CD4-positive, CD25-positive, alpha-beta regulatory T cell (primary cell): ENCODE data around the gene NHSL1. TPM values are rescaled to one million over a fixed set of nuclear protein-coding genes. Genes with fewer than 3 reads are reported as not detected.

Experiments used
- ATAC-seq, 2 donors: fragments of 150-1000 bp; cut with Tn5 transposase; one replicate each; pipeline ENCODE4 v1.10.0; 2021; ENCODE audit warnings: low read depth in 2 of 2, moderate number of reproducible peaks in 2 of 2, moderate library complexity in 1 of 2
- DNase-seq, 3 donors: peaks; one replicate each; pipeline versions ENCODE4 v3.0.0 to v3.0.0-alpha.2; 2012 to 2022; ENCODE audit warnings: mixed read lengths in 1 of 3
- H3K27ac ChIP-seq: one replicate; pipeline ENCODE4 v1.7.0; 2013; ENCODE audit warnings: mild to moderate bottlenecking, low read length; ENCODE audit not compliant: insufficient read depth, poor library complexity, severe bottlenecking
- H3K27me3 ChIP-seq: one replicate; pipeline ENCODE4 v1.7.0; 2013; ENCODE audit warnings: low read length; ENCODE audit not compliant: control insufficient read depth, insufficient read depth
- H3K36me3 ChIP-seq: one replicate; pipeline ENCODE4 v1.7.0; 2013; ENCODE audit warnings: mild to moderate bottlenecking, low read length, moderate library complexity; ENCODE audit not compliant: control insufficient read depth, insufficient read depth
- H3K4me1 ChIP-seq: 2 replicates; pipeline ENCODE4 v1.7.0; 2013; ENCODE audit warnings: mild to moderate bottlenecking, low read length; ENCODE audit not compliant: insufficient read depth, control insufficient read depth, poor library complexity, severe bottlenecking
- H3K4me3 ChIP-seq: one replicate; pipeline ENCODE4 v1.7.0; 2013; ENCODE audit warnings: low read depth, mild to moderate bottlenecking, low read length, moderate library complexity
- H3K9me3 ChIP-seq, 2 experiments: 1 replicate in 1 of 2; 2 replicates in 1 of 2; pipeline ENCODE4 v1.7.0; 2013; ENCODE audit warnings: low read length in 2 of 2, mild to moderate bottlenecking in 1 of 2, moderate library complexity in 1 of 2; ENCODE audit not compliant: control insufficient read depth in 2 of 2
- H3K27ac Mint-ChIP-seq, 3 donors: one replicate each; pipeline ENCODE4 v1.8.0; 2020 to 2022; ENCODE audit warnings: mild to moderate bottlenecking in 3 of 3, mixed read lengths in 3 of 3, moderate library complexity in 2 of 3
- H3K27me3 Mint-ChIP-seq: one replicate; pipeline ENCODE4 v1.8.0; 2022; ENCODE audit warnings: mild to moderate bottlenecking, mixed read lengths
- H3K36me3 Mint-ChIP-seq: one replicate; pipeline ENCODE4 v1.8.0; 2020; ENCODE audit warnings: mixed read lengths
- H3K4me1 Mint-ChIP-seq, 4 donors: one replicate each; pipeline ENCODE4 v1.8.0; 2020 to 2022; ENCODE audit warnings: mixed read lengths in 4 of 4, mild to moderate bottlenecking in 1 of 4
- H3K4me3 Mint-ChIP-seq, 4 donors: one replicate each; pipeline ENCODE4 v1.8.0; 2020 to 2022; ENCODE audit warnings: mild to moderate bottlenecking in 4 of 4, mixed read lengths in 4 of 4, moderate library complexity in 3 of 4
- H3K9me3 Mint-ChIP-seq, 7 donors: one replicate each; pipeline ENCODE4 v1.8.0; 2020 to 2022; ENCODE audit warnings: mixed read lengths in 7 of 7, mild to moderate bottlenecking in 3 of 7, moderate library complexity in 2 of 7
- polyA plus RNA-seq, 4 donors: library from polyadenylated mRNA; unstranded; fragments of 300-500 nt; fragmentation: Illumina TruSeq; gene quantifications; one replicate each; pipeline ENCODE4 v1.2.3, GENCODE V29; 2021
- total RNA-seq: library from RNA; stranded (reverse); gene quantifications from one replicate; pipeline ENCODE4 v1.2.3, GENCODE V29; 2022

Gene NHSL1
- total and polyA plus RNA-seq, 5 donors from 2014 or later: 0.03 TPM; not detected in 4

DNA sequence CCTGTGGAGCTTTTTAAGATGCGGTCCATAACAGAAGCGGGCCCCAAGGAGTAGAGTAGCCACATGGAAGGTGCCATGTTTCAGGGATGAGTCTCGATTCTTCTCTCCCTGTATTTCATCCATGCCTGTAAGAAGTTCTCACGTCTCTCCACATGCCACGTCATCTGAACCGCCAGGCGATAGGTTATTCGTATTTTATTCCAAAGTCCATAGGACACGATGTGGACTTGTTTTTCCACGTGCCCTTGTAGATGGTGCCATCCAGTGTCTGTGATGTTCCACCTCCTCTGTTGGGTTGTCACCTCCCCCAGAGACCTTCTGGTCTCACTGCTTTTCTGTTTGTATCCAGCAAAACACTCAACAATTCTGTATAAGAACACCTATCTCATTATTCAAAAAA, 77.7 kb downstream of the NHSL1 start:
- Histone ChIP-seq H3K4me1 (no peaks in the 10 kb centered on the region), H3K27me3 (no peaks in the 10 kb centered on the region), H3K4me3 (no peak overlapping the region), H3K9me3 (no peaks in the 10 kb centered on the region), H3K36me3 (peaks cover 28% of the 10 kb centered on the region), H3K27ac (no peak overlapping the region)
- no peak overlapping the region for H3K4me3 Mint-ChIP-seq
- H3K27me3 Mint-ChIP-seq: peaks cover 5% of the 10 kb centered on the region
- H3K27ac Mint-ChIP-seq: no peak overlapping the region
- ATAC-seq (no peak), DNase-seq (no peak)
- H3K9me3 Mint-ChIP-seq: peaks cover 0 to 2% (median 0%) of the 10 kb centered on the region in 7 donors
- peaks cover 28% of the 10 kb centered on the region for H3K36me3 Mint-ChIP-seq
- H3K4me1 Mint-ChIP-seq: peaks cover 0 to 19% (median 8%) of the 10 kb centered on the region in 4 donors

DNA sequence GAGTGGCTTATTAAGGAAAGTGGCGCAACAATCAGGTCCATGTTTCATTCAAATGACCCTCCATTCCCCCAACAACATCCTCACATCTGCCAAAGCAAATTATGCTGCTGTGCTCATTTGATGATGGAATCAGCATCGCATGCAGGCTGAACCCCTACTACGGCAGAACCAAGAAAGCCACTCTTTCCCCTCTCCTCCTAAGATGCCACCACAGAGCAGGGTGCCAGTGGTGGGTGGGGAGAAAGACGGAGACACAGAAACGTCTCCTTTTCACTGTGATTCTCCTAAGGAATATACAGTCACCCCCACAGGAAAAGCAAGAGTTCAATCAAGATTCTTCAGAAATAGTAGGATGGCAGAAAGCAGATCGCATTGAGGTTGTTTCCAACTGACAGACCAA, 78.2 kb downstream of the NHSL1 start:
- H3K27ac Mint-ChIP-seq: peak overlapping the region in 2 of 3 donors; percentile 15 to 46
- DNase-seq: no peak

DNA sequence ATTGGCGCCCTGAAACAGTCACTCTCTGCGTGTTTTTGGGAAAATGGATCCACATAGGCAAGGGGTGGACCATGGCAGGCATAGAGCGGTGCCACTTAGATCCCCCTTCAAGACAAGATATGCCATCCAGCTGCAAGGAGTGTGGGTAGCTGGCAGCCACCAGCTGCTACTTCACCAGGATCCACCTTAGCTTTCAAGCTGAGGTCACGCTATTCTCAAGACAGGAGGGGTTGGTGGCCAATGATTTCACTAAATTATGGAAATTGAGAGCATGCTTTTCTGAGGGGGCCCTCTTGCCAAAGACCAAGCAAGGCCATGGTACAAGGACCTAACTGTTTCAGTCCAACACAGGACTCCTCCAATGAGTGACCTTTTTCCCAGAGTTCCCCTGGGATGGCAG, 78.9 kb downstream of the NHSL1 start:
- Mint-ChIP-seq H3K27me3 (peaks cover 4% of the 10 kb centered on the region), H3K9me3 (peaks cover 0 to 2% (median 0%) of the 10 kb centered on the region in 7 donors), H3K27ac (no peak overlapping the region), H3K4me1 (peaks cover 6 to 19% (median 8%) of the 10 kb centered on the region in 4 donors), H3K4me3 (no peak overlapping the region), H3K36me3 (peaks cover 38% of the 10 kb centered on the region)
- Histone ChIP-seq H3K4me1 (no peaks in the 10 kb centered on the region), H3K4me3 (no peak overlapping the region), H3K36me3 (peaks cover 40% of the 10 kb centered on the region), H3K9me3 (no peaks in the 10 kb centered on the region), H3K27me3 (no peaks in the 10 kb centered on the region), H3K27ac (no peak overlapping the region)
- no peak for ATAC-seq
- no peak for DNase-seq

More for the DNA sequence above, 78.2 kb downstream of the NHSL1 start:
- H3K4me1 ChIP-seq: no peaks in the 10 kb centered on the region
- H3K9me3 ChIP-seq: no peaks in the 10 kb centered on the region
- Mint-ChIP-seq H3K36me3 (peaks cover 33% of the 10 kb centered on the region), H3K9me3 (peaks cover 0 to 2% (median 0%) of the 10 kb centered on the region in 7 donors), H3K27me3 (peaks cover 8% of the 10 kb centered on the region), H3K4me3 (no peak overlapping the region), H3K4me1 (peaks cover 3 to 19% (median 8%) of the 10 kb centered on the region in 4 donors)
- no peak for ATAC-seq
- H3K36me3 ChIP-seq: peaks cover 32% of the 10 kb centered on the region
- no peak overlapping the region for H3K4me3 ChIP-seq
- H3K27me3 ChIP-seq: no peaks in the 10 kb centered on the region
- H3K27ac ChIP-seq: no peak overlapping the region

DNA sequence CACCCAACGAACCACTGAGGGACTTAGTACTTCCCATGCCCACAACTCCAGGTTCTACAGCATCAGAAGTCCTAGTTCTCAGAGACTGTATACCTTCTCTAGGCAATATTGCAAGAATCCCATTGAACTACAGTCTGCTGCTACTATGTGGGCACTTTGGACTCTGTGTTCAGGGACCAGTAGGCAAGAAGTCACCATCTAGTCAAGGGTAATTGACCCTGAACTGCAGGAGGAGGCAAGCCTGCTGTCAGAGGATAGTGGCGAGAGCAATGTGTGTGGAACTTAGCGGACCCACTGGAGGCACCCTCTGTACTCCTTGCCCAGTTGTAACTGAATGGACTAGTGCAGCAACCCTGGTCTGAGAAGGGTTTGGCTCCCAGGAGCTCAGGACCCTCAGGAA, 79.5 kb downstream of the NHSL1 start:
- Mint-ChIP-seq H3K27ac (no peak overlapping the region), H3K4me3 (no peak overlapping the region), H3K36me3 (peaks cover 42% of the 10 kb centered on the region), H3K27me3 (peaks cover 4% of the 10 kb centered on the region), H3K9me3 (peaks cover 0 to 2% (median 0%) of the 10 kb centered on the region in 7 donors), H3K4me1 (peaks cover 6 to 19% (median 8%) of the 10 kb centered on the region in 4 donors)
- H3K27ac ChIP-seq: no peak overlapping the region
- ATAC-seq (no peak), DNase-seq (no peak)
- no peaks in the 10 kb centered on the region for H3K9me3 ChIP-seq
- no peaks in the 10 kb centered on the region for H3K4me1 ChIP-seq
- H3K27me3 ChIP-seq: no peaks in the 10 kb centered on the region
- H3K36me3 ChIP-seq: peaks cover 44% of the 10 kb centered on the region
- H3K4me3 ChIP-seq: no peak overlapping the region

DNA sequence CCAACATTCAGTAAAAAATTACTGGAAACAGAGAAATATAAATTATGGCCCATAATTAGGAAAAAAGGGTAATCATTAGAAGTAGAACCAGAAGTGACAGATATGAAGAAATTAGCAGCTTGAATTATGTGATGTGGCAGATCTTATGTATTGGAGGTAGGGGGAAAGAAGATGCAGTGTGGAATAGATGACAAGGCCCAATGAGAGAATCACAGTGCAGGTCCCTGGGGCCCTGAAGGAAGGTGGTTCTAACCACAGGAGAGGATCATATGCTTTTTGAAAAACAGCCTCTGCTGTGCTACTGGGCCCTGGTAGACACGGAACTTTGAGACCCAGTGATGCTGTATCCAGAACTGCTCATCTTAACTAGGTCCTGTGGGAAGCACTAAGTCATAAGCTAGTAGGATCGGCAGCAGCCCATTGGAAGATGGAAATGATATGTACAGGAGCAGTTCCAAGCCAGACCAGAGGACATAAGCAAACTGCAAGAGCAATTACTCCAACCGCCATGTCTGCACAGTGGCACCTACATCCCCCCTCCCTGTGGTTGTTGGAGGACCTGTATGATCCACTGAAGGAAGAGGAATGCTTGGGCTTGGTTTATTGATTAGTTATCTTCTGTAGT, 81.1 kb downstream of the NHSL1 start:
- H3K27me3 ChIP-seq: no peaks in the 10 kb centered on the region
- DNase-seq (no peak), ATAC-seq (no peak)
- no peaks in the 10 kb centered on the region for H3K9me3 ChIP-seq
- peaks cover 4% of the 10 kb centered on the region for H3K27me3 Mint-ChIP-seq
- no peak overlapping the region for H3K4me3 Mint-ChIP-seq
- peak overlapping the region in 1 of 3 donors; percentile 52 for H3K27ac Mint-ChIP-seq
- no peak overlapping the region for H3K27ac ChIP-seq
- peaks cover 0 to 2% (median 0%) of the 10 kb centered on the region in 7 donors for H3K9me3 Mint-ChIP-seq
- peaks cover 6 to 14% (median 8%) of the 10 kb centered on the region in 4 donors for H3K4me1 Mint-ChIP-seq
- no peak overlapping the region for H3K4me3 ChIP-seq
- no peaks in the 10 kb centered on the region for H3K4me1 ChIP-seq
- peaks cover 54% of the 10 kb centered on the region for H3K36me3 Mint-ChIP-seq
- peaks cover 55% of the 10 kb centered on the region for H3K36me3 ChIP-seq

DNA sequence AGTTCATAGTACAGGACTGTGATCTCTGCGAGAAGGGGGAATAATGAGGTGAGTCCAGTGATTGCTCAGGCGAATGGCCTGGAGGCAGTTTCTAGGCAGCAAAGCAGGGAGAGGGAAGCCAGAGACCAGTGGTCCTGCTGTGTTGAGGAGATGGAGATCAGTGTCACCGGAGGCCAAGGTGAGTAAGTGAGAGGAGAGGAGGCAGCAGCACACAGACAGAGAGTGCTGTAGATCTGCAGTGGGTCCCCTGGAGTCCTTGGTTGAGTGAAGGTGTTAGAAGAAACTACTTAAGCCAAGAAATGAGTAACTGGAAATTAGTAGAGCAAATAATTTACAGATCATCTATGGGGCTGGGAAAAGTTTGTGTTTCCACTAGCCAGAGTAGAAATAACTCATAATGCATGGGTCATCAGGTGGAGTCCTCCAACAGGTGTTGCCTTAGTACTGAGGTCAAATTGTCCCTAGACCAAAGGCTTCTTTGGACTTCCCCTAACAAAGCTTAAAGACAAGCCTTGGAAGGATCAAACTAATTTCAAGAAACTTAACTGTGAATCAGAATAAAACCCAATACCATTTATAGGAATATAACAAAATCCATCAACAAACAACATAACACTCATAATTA, 81.7 kb downstream of the NHSL1 start:
- H3K36me3 Mint-ChIP-seq: peaks cover 59% of the 10 kb centered on the region
- peak overlapping the region in 2 of 3 donors; percentile 71 to 90 for H3K27ac Mint-ChIP-seq
- Histone ChIP-seq H3K4me1 (no peaks in the 10 kb centered on the region), H3K27me3 (no peaks in the 10 kb centered on the region), H3K9me3 (no peaks in the 10 kb centered on the region), H3K4me3 (no peak overlapping the region), H3K27ac (no peak overlapping the region), H3K36me3 (peaks cover 61% of the 10 kb centered on the region)
- no peak for ATAC-seq
- peaks cover 4% of the 10 kb centered on the region for H3K27me3 Mint-ChIP-seq
- peaks cover 4 to 11% (median 5%) of the 10 kb centered on the region in 4 donors for H3K4me1 Mint-ChIP-seq
- no peak overlapping the region for H3K4me3 Mint-ChIP-seq
- peaks cover 0 to 2% (median 0%) of the 10 kb centered on the region in 7 donors for H3K9me3 Mint-ChIP-seq
- no peak for DNase-seq

DNA sequence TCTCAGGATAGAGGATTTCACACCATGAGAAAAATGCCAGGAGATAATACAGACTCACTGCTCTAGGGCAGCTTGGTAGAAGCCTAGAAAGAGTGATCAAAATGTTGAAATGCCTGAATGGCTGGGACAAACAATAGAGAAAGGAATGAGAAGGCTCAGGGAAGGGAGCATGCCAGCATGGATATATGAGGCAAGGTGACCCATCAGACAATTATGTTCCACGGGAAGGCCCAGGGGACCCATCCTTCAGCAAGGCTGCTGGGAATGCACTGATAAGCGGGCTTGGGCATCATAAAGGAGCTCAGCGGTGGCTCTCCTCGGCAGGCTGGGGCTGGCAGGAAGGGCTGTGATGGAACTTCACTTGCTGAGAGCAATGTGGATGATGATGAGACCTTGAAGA, 83.1 kb downstream of the NHSL1 start:
- Mint-ChIP-seq H3K27ac (no peak overlapping the region), H3K9me3 (peaks cover 0 to 2% (median 0%) of the 10 kb centered on the region in 7 donors), H3K27me3 (peaks cover 4% of the 10 kb centered on the region), H3K36me3 (peaks cover 68% of the 10 kb centered on the region), H3K4me1 (peaks cover 6 to 16% (median 7%) of the 10 kb centered on the region in 4 donors), H3K4me3 (no peak overlapping the region)
- Histone ChIP-seq H3K27me3 (no peaks in the 10 kb centered on the region), H3K4me3 (no peak overlapping the region), H3K9me3 (no peaks in the 10 kb centered on the region), H3K36me3 (peaks cover 73% of the 10 kb centered on the region), H3K27ac (no peak overlapping the region), H3K4me1 (peaks cover under 1% of the 10 kb centered on the region)
- DNase-seq (no peak), ATAC-seq (no peak)
